Kidney (tissue), 14 donors: ENCODE results near the gene TMEM169. TPM values are rescaled to one million over a fixed set of nuclear protein-coding genes. Genes with fewer than 3 reads are reported as not detected.
A peak's percentile ranks its signal among the peaks of the same experiment; 100 is the strongest.

Source experiments
- DNase-seq, 5 donors: peaks; one replicate each; pipeline ENCODE4 v3.0.0-alpha.2; 2013 to 2020
- FAIRE-seq: peaks from 2 replicates; lab custom pipeline; 2012; peaks lifted over from hg19 to GRCh38; lab: Jason Lieb, UNC
- H3K27ac ChIP-seq, 2 donors: one replicate each; pipeline ENCODE4 v1.7.0; 2013; ENCODE audit warnings: low read depth in 2 of 2, low read length in 2 of 2, inconsistent platforms in 1 of 2
- H3K27me3 ChIP-seq: one replicate; pipeline ENCODE4 v1.7.1; 2013; ENCODE audit warnings: low read length, inconsistent platforms; ENCODE audit not compliant: control insufficient read depth, insufficient read depth
- H3K36me3 ChIP-seq, 3 donors: one replicate each; pipeline versions ENCODE4 v1.7.0 to v1.7.1; 2013; ENCODE audit warnings: low read length in 3 of 3, control low read depth in 1 of 3, inconsistent platforms in 1 of 3; ENCODE audit not compliant: insufficient read depth in 3 of 3, control insufficient read depth in 2 of 3
- H3K4me1 ChIP-seq, 3 donors: one replicate each; pipeline versions ENCODE4 v1.7.0 to v1.7.1; 2013; ENCODE audit warnings: low read length in 3 of 3, inconsistent platforms in 1 of 3, low read depth in 1 of 3; ENCODE audit not compliant: control insufficient read depth in 2 of 3, insufficient read depth in 2 of 3
- H3K4me3 ChIP-seq, 3 donors: one replicate each; pipeline versions ENCODE4 v1.7.0 to v1.8.1; 2013; ENCODE audit warnings: low read length in 3 of 3, control low read depth in 1 of 3, inconsistent platforms in 1 of 3
- H3K9ac ChIP-seq, 3 donors: one replicate each; pipeline versions ENCODE4 v1.7.0 to v1.7.1; 2013; ENCODE audit warnings: low read length in 3 of 3, control low read depth in 1 of 3, inconsistent platforms in 1 of 3
- H3K9me3 ChIP-seq, 3 donors: one replicate each; pipeline versions ENCODE4 v1.7.0 to v1.7.1; 2013; ENCODE audit warnings: low read length in 3 of 3, control low read depth in 1 of 3, inconsistent platforms in 1 of 3; ENCODE audit not compliant: control insufficient read depth in 2 of 3, insufficient read depth in 1 of 3
- intact Hi-C: fragments of 100-400 bp; cut with DNase I; formaldehyde crosslinking; loops from one replicate; pipeline ENCODE4 v1.11.1; 2022
- polyA plus RNA-seq: library from polyadenylated mRNA; stranded (reverse); fragments of 350-450 nt; fragmentation: Illumina TruSeq; extraction: RNeasy Lipid Tissue Mini Kit (QIAGEN cat#74804); gene quantifications from one replicate; pipeline ENCODE4 v1.2.3, GENCODE V29; 2014; ENCODE audit warnings: low read depth, low replicate concordance; ENCODE audit not compliant: insufficient read depth
- total RNA-seq: library from RNA; stranded (reverse); fragmentation: NEBNext Ultra II Directional; extraction: Animal tissue kit (Norgen Biotek cat#: 25700); gene quantifications from one replicate; pipeline ENCODE4 v1.2.1, GENCODE V29; 2021
- TF ChIP-seq, protein P1 (sequence below): IDR thresholded peaks from 3 replicates; pipeline ENCODE4 v1.5.1; 2012; ENCODE audit warnings: mild to moderate bottlenecking, moderate library complexity, borderline replicate concordance; ENCODE audit not compliant: insufficient read depth; ENCODE audit errors: extremely low read depth
- donor health status: control.
- donor health status: control.
- donor health status: control.
- donor health status: control.
- donor health status: control.
- donor health status: DM: yes; HTN: yes; CAD: no.
- donor health status: Normal renal cell carcinoma (clear cell type).

The TMEM169 gene
- total and polyA plus RNA-seq, 2 donors from 2014 or later: 1.6 to 4.6 TPM

DNA sequence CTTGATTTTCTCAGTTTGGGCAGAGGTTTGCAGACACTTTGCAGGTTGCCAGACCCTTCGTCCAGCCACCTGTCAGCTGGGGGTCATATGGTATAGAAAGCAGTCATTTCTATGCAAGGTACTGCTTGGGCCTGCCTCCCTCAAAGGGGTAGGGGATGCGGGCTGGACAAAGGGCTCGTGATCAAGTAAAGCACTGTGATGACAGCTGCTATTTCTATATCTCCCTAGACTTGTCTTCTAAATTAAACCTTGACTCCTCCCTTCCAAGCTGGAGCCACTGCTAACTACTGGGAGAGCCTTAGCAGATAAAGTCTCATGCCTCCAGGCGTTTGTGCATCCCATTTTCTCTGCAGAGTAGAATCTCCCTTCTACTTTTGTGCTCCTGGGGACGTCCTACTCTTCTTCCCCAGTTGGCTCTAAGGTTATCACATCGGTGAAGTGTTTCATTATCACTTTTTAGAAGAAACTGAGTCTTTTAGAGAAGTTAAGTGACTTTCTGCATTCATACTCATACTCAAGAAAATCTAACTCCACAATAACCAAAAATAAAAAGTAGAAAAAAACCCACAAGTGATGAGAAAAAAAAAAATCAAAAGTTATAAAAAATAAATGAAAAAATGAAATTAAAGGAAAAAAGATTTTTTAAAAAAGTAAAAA, 26.7 kb downstream of the TMEM169 start:
- H3K36me3 ChIP-seq: peaks cover 5 to 18% (median 6%) of the 10 kb centered on the region in 3 donors
- intact Hi-C loops: no loop called here
- TF ChIP-seq, protein P1, sequence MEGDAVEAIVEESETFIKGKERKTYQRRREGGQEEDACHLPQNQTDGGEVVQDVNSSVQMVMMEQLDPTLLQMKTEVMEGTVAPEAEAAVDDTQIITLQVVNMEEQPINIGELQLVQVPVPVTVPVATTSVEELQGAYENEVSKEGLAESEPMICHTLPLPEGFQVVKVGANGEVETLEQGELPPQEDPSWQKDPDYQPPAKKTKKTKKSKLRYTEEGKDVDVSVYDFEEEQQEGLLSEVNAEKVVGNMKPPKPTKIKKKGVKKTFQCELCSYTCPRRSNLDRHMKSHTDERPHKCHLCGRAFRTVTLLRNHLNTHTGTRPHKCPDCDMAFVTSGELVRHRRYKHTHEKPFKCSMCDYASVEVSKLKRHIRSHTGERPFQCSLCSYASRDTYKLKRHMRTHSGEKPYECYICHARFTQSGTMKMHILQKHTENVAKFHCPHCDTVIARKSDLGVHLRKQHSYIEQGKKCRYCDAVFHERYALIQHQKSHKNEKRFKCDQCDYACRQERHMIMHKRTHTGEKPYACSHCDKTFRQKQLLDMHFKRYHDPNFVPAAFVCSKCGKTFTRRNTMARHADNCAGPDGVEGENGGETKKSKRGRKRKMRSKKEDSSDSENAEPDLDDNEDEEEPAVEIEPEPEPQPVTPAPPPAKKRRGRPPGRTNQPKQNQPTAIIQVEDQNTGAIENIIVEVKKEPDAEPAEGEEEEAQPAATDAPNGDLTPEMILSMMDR: no peak
- peak in 3 of 5 donors; percentile 31 to 61 (median 37) for DNase-seq
- H3K4me1 ChIP-seq: peaks cover 0 to 9% (median 3%) of the 10 kb centered on the region in 3 donors
- no peaks in the 10 kb centered on the region for H3K27me3 ChIP-seq
- no peaks in the 10 kb centered on the region for H3K9me3 ChIP-seq
- FAIRE-seq: no peak
- peak overlapping the region; percentile 64 to 95 (median 85) for H3K4me3 ChIP-seq
- H3K9ac ChIP-seq: peak overlapping the region in 2 of 3 donors; percentile 48 to 85
- H3K27ac ChIP-seq: no peak overlapping the region

DNA sequence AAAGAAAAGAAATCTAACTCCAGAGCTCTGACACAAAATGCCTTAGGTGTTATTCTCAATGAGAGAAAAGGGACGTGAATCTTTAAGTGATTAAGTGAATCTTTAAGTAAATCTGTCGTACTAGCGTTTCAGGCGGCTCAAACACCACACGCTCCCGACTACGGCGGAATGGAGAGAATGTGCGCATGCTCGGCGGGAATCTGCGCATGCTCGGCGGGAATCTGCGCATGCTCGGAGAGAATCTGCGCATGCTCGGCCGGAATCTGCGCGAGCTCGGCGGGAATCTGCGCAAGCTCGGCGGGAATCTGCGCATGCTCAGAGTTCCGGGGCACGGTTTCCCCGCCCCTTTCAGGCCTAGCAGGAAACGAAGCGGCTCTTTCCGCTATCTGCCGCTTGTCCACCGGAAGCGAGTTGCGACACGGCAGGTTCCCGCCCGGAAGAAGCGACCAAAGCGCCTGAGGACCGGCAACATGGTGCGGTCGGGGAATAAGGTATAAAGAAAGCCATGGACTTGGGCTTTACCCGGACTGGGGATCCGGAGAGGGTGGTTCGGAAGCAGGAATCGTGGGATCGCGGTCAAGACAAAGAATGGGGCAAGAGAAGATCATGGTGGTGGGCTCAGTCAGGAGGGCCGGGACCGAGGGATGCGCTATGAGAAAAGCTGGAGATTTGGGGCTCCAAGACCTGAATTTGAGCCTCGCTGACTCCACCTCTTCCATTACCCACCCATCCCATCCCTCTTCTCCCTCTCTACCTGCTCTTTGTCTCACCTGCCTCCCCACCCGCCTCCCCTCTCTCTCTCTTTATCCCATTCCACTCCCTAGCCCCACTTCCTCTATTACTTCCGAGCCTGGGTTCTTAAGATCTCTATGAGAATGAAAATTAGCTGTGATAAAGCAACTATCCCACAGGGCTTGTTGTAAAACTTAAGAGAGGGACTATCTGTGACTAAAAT, 27.5 kb downstream of the TMEM169 start, which contains the start of gene XRCC5:
Gene XRCC5, plus strand, starts transcription at position 382 of the 955 bp plus-strand sequence. Its CDS starts 89 bp downstream, at position 471.
- no peaks in the 10 kb centered on the region for H3K27me3 ChIP-seq
- no peaks in the 10 kb centered on the region for H3K9me3 ChIP-seq
- H3K36me3 ChIP-seq: peaks cover 9 to 26% (median 13%) of the 10 kb centered on the region in 3 donors
- DNase-seq (peak; percentile 98 to 99 (median 99)), FAIRE-seq (peak; percentile 94)
- peak within 1 kb of the TSS; percentile 87 to 97 (median 95) for H3K9ac ChIP-seq
- intact Hi-C loops: no loop called here
- H3K4me3 ChIP-seq: peak within 1 kb of the TSS; percentile 95 to 98 (median 97)
- peak within 1 kb of the TSS; percentile 86 to 88 for H3K27ac ChIP-seq
- H3K4me1 ChIP-seq: peaks cover 2 to 11% (median 4%) of the 10 kb centered on the region in 3 donors
- TF ChIP-seq, protein P1: no peak

DNA sequence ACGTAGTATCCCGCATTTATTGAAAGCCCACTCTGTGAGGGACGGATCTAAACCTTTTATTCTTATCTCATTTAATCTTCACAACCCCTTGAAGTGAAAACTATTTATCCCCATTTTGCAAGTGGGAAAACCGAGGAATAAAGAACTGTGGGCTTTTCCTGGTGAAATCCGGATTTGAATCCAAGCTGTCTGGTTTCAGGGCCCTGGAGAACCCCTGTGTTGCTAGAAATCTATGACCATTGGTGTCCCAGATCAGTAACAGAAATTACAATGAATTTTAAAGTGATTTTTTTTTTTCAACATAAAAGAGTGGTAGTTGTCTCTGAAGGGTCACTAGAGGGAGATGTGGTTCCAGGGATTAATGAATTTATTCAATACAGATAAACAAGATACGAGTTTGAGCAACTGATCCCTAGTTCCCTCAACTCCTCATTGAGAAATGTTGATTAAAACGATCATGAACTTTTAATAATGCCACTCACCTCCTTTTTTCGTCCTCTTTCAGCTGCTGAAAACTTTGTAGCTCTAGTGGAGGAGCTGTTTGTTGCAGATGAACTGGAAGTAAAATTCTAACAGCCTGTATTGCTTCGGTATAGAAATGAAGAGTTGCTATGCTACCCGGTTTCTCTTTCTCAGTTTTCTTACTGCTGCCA, 28.4 kb downstream of the TMEM169 start:
- H3K9me3 ChIP-seq: no peaks in the 10 kb centered on the region
- intact Hi-C loops: no loop called here
- TF ChIP-seq, protein P1: no peak
- H3K36me3 ChIP-seq: peaks cover 10 to 27% (median 13%) of the 10 kb centered on the region in 3 donors
- DNase-seq (peak in 2 of 5 donors; percentile 48 to 60), FAIRE-seq (no peak)
- H3K4me1 ChIP-seq: peaks cover 6 to 14% (median 7%) of the 10 kb centered on the region in 3 donors
- H3K27ac ChIP-seq: peak overlapping the region; percentile 86 to 88
- peak overlapping the region; percentile 87 to 97 (median 95) for H3K9ac ChIP-seq
- H3K4me3 ChIP-seq: peak overlapping the region; percentile 95 to 98 (median 97)
- no peaks in the 10 kb centered on the region for H3K27me3 ChIP-seq
